Gastroesophageal sphincter (tissue), 4 donors: ENCODE results near the gene SSTR4. TPM values are rescaled to one million over a fixed set of nuclear protein-coding genes. Genes with fewer than 3 reads are reported as not detected.
A peak's percentile ranks its signal among the peaks of the same experiment; 100 is the strongest.

Experiments
- ATAC-seq: fragments of 150-250 bp; one replicate; pipeline ENCODE4 v1.9.1; 2016; ENCODE audit warnings: mild to moderate bottlenecking, moderate library complexity
- H3K27ac ChIP-seq, 4 donors: fragments of 200-600 bp; sonication (generic) in 3 of 4; 1 replicate in 3 of 4; 2 replicates in 1 of 4; pipeline ENCODE4 v1.5.1; 2016 to 2019
- H3K27me3 ChIP-seq: fragments of 200-600 bp; sonication (generic); one replicate; pipeline ENCODE4 v1.5.1; 2019
- H3K36me3 ChIP-seq, 2 donors: fragments of 200-600 bp; sonication (generic); one replicate each; pipeline ENCODE4 v1.5.1; 2019; ENCODE audit warnings: control low read depth in 1 of 2
- H3K4me1 ChIP-seq, 3 donors: fragments of 200-600 bp; sonication (generic); 1 replicate in 2 of 3; 2 replicates in 1 of 3; pipeline ENCODE4 v1.5.1; 2016 to 2019; ENCODE audit warnings: control low read depth in 2 of 3
- H3K4me3 ChIP-seq, 2 donors: fragments of 200-600 bp; sonication (generic); one replicate each; pipeline ENCODE4 v1.5.1; 2019; ENCODE audit warnings: mild to moderate bottlenecking in 1 of 2, moderate library complexity in 1 of 2
- H3K9me3 ChIP-seq, 3 donors: fragments of 200-600 bp; sonication (generic); one replicate each; pipeline ENCODE4 v1.5.1; 2017 to 2019; ENCODE audit warnings: control low read depth in 2 of 3
- CTCF ChIP-seq, 4 experiments: fragments of 200-600 bp in 2 of 4; fragments of 450-650 bp in 2 of 4; sonication (generic) in 1 of 4; IDR thresholded peaks; one replicate each; pipeline ENCODE4 v1.5.1; 2017 to 2019; ENCODE audit warnings: antibody characterized with exemption in 4 of 4, mild to moderate bottlenecking in 2 of 4, moderate library complexity in 2 of 4
- EP300 ChIP-seq: sonication (generic); formaldehyde crosslinking; IDR thresholded peaks from one replicate; pipeline ENCODE4 v1.6.1; 2017; ENCODE audit warnings: antibody characterized with exemption, mild to moderate bottlenecking
- POLR2A ChIP-seq, 2 donors: fragments of 450-650 bp; IDR thresholded peaks; one replicate each; pipeline ENCODE4 v1.6.1; 2017; ENCODE audit warnings: antibody characterized with exemption in 2 of 2, mild to moderate bottlenecking in 2 of 2, moderate library complexity in 1 of 2
- POLR2AphosphoS5 ChIP-seq: sonication (generic); formaldehyde crosslinking; IDR thresholded peaks from one replicate; pipeline ENCODE4 v1.6.1; 2017; ENCODE audit warnings: antibody characterized with exemption
- WGBS, 2 donors: methylation state at CpG; one replicate each; pipeline ENCODE4 v1.1.5; 2018; ENCODE audit warnings: low coverage in 1 of 2; 5-methylcytosine and 5-hydroxymethylcytosine counted together
- total RNA-seq, 4 donors: library from RNA; depleted of rRNA; stranded (reverse); fragments of >200 nt; gene quantifications; one replicate each; pipeline ENCODE4 v1.1.0, GENCODE V29; 2016

Gene SSTR4
- total RNA-seq, 4 donors from 2014 or later: 0.58 TPM; not detected in 3

GRCh38 chr20:23047001-23047737, 12.1 kb downstream of the SSTR4 start:
- ATAC-seq: no peak
- H3K27ac ChIP-seq: peak overlapping the region in 3 of 4 donors; percentile 81 to 85 (median 82)

GRCh38 chr20:23047738-23048214, 12.7 kb downstream of the SSTR4 start:
- no peak for TF ChIP-seq POLR2AphosphoS5
- no peak for TF ChIP-seq POLR2A (IDR thresholded peaks at IDR 0.05)
- TF ChIP-seq EP300: no peak
- no peak for TF ChIP-seq CTCF (IDR thresholded peaks at IDR 0.05)
- no CpG with 5 or more reads among the region's 47 CpGs for WGBS, 2 donors
- peaks cover 0 to 54% (median 11%) of the 10 kb centered on the region in 3 donors for H3K4me1 ChIP-seq
- peak overlapping the region in 3 of 4 donors; percentile 81 to 85 (median 82) for H3K27ac ChIP-seq
- no peak for ATAC-seq
- H3K27me3 ChIP-seq: peaks cover 89% of the 10 kb centered on the region
- H3K36me3 ChIP-seq: no peaks in the 10 kb centered on the region
- H3K4me3 ChIP-seq: peak overlapping the region; percentile 25 to 58
- H3K9me3 ChIP-seq: no peaks in the 10 kb centered on the region

More at GRCh38 chr20:23047001-23047737, 12.1 kb downstream of the SSTR4 start:
- Histone ChIP-seq H3K4me3 (peak overlapping the region; percentile 25 to 58), H3K36me3 (no peaks in the 10 kb centered on the region), H3K4me1 (peaks cover 0 to 54% (median 11%) of the 10 kb centered on the region in 3 donors), H3K27me3 (peaks cover 89% of the 10 kb centered on the region), H3K9me3 (no peaks in the 10 kb centered on the region)
- TF ChIP-seq EP300 (no peak), CTCF (IDR thresholded peaks at IDR 0.05) (no peak), POLR2AphosphoS5 (no peak), POLR2A (IDR thresholded peaks at IDR 0.05) (no peak)
- 63 to 67% methylated on average over 1 to 12 of the region's 13 CpGs for WGBS, 2 donors

- peaks cover 0 to 54% (median 11%) of the 10 kb centered on the region in 3 donors for H3K4me1 ChIP-seq
- no peaks in the 10 kb centered on the region for H3K9me3 ChIP-seq
- H3K27me3 ChIP-seq: peaks cover 89% of the 10 kb centered on the region
- ATAC-seq: peak; percentile 29
- 10% methylated on average over 21 of the region's 92 CpGs; no CpG with 5 or more reads in 1 of the 2 donors for WGBS, 2 donors
- H3K4me3 ChIP-seq: peak overlapping the region; percentile 25 to 58
- TF ChIP-seq POLR2AphosphoS5 (no peak), CTCF (IDR thresholded peaks at IDR 0.05) (peak in 3 of 4 experiments; percentile 45 to 64 (median 52))
- peak overlapping the region in 3 of 4 donors; percentile 81 to 85 (median 82) for H3K27ac ChIP-seq
- no peaks in the 10 kb centered on the region for H3K36me3 ChIP-seq
Observed at GRCh38 chr20:23048283-23049200, 13.4 kb downstream of the SSTR4 start.

GRCh38 chr20:23049201-23050075, 14.3 kb downstream of the SSTR4 start, which contains the start of gene THBD:
Gene THBD, minus strand, starts transcription at chr20:23049672. Its CDS starts 168 bp downstream, at chr20:23049504.
- Histone ChIP-seq H3K27ac (peak within 1 kb of the TSS; percentile 4 to 85 (median 82)), H3K9me3 (no peaks in the 10 kb centered on the region), H3K4me1 (peaks cover 0 to 54% (median 11%) of the 10 kb centered on the region in 3 donors), H3K36me3 (no peaks in the 10 kb centered on the region), H3K27me3 (peaks cover 80% of the 10 kb centered on the region), H3K4me3 (peak within 1 kb of the TSS; percentile 35 to 58)
- peak; percentile 79 for ATAC-seq
- 0% methylated on average over 2 of the region's 79 CpGs; no CpG with 5 or more reads in 1 of the 2 donors for WGBS, 2 donors
- TF ChIP-seq CTCF (IDR thresholded peaks at IDR 0.05) (no peak), EP300 (no peak), POLR2AphosphoS5 (peak; percentile 88), POLR2A (IDR thresholded peaks at IDR 0.05) (peak; percentile 86 to 90)
